Right cardiac atrium (tissue), 5 donors: ENCODE measurements around the gene TARS3. TPM values are rescaled to one million over a fixed set of nuclear protein-coding genes. Genes with fewer than 3 reads are reported as not detected.
A peak's percentile ranks its signal among the peaks of the same experiment; 100 is the strongest.
"Not testable (repeated sequence)": the region's sequence is repeated elsewhere in the genome, so short reads cannot be mapped to it uniquely, and the experiment has no call there.

Experiments used
- ATAC-seq, 2 donors: fragments of 200-7000 bp; cut with Tn5 transposase; one replicate each; pipeline versions ENCODE4 v1.8.0 to v1.9.1; 2020; ENCODE audit warnings: moderate library complexity in 2 of 2, mild to moderate bottlenecking in 1 of 2
- DNase-seq, 3 donors: peaks; one replicate each; pipeline ENCODE4 v3.0.0-alpha.2; 2020
- H3K27ac ChIP-seq: one replicate; pipeline ENCODE4 v1.5.1; 2013; ENCODE audit warnings: mild to moderate bottlenecking, low read length, control low read depth, moderate library complexity
- H3K27me3 ChIP-seq: one replicate; pipeline ENCODE4 v1.6.1; 2013; ENCODE audit not compliant: control insufficient read depth, insufficient read depth
- H3K4me1 ChIP-seq: one replicate; pipeline ENCODE4 v1.6.1; 2013; ENCODE audit warnings: low read length; ENCODE audit not compliant: control insufficient read depth, insufficient read depth
- H3K4me3 ChIP-seq: one replicate; pipeline ENCODE4 v1.5.1; 2013; ENCODE audit warnings: low read length, control low read depth
- H3K9me3 ChIP-seq: one replicate; pipeline ENCODE4 v1.6.1; 2013; ENCODE audit warnings: low read length; ENCODE audit not compliant: control insufficient read depth
- WGBS: extraction: QIAGEN DNeasy Blood & Tissue Kit; methylation state at CpG from one replicate; pipeline ENCODE4 v1.1.7; 2013; 5-methylcytosine and 5-hydroxymethylcytosine counted together
- intact Hi-C, 4 donors: fragments of 100-400 bp; cut with DNase I; formaldehyde crosslinking; loops; one replicate each; pipeline versions ENCODE4 v1.11.0 to v1.14.0; 2022 to 2023
- polyA plus RNA-seq: library from polyadenylated mRNA; stranded (reverse); fragments of 200-250 nt; gene quantifications from one replicate; pipeline ENCODE4 v1.2.3, GENCODE V29; 2013
- total RNA-seq, 4 donors: library from RNA; stranded (reverse); fragmentation: NEBNext Ultra II Directional; extraction: Animal tissue kit (Norgen Biotek cat#: 25700); gene quantifications; one replicate each; pipeline ENCODE4 v1.2.1, GENCODE V29; 2021
- donor health status: healthy with polysubstance abuse.
- donor health status: DM: no; HTN: yes; CAD: no.
- donor health status: DM: no; HTN: no; CAD: no.
- donor health status: DM: no; HTN: yes; CAD: no; lungs with severe emphysema.
- donor health status: DM: yes; HTN: yes; CAD: no.

The TARS3 gene
- total and polyA plus RNA-seq, 5 donors = 10.0 to 26.8 (median 23.7) TPM

- Histone ChIP-seq H3K4me1 (no peaks in the 10 kb centered on the region), H3K9me3 (no peaks in the 10 kb centered on the region), H3K4me3 (no peak overlapping the region), H3K27ac (no peak overlapping the region), H3K27me3 (no peaks in the 10 kb centered on the region)
- intact Hi-C loops = loop anchor here in 3 of 4 donors (5.0 kb wide), 2 partner anchors 340 to 345 kb away; partner anchors contain the start of gene SNRPA1 (in 2 of the 3)
- 40% methylated on average over 1 of the region's 1 CpG for WGBS
- ATAC-seq (peak; percentile 54 to 87), DNase-seq (no peak)
Measured at GRCh38 chr15:101641894-101642293, 82.4 kb downstream of the TARS3 start.

- ATAC-seq = peak; percentile 57 to 68
- Histone ChIP-seq H3K9me3 (no peaks in the 10 kb centered on the region), H3K27me3 (no peaks in the 10 kb centered on the region), H3K4me3 (no peak overlapping the region), H3K27ac (no peak overlapping the region), H3K4me1 (no peaks in the 10 kb centered on the region)
- intact Hi-C loops = loop anchor here in 3 of 4 donors (5.0 kb wide), 2 partner anchors 339 to 344 kb away; partner anchors contain the start of gene SNRPA1 (in 2 of the 3)
- 24% methylated on average over 8 of the region's 8 CpGs for WGBS
- peak; percentile 64 to 85 (median 74) for DNase-seq
Measured at GRCh38 chr15:101641129-101641764, 83.0 kb downstream of the TARS3 start.

- H3K27me3 ChIP-seq = no peaks in the 10 kb centered on the region
- no peak for ATAC-seq
- 88% methylated on average over 4 of the region's 4 CpGs for WGBS
- no peak overlapping the region for H3K4me3 ChIP-seq
- H3K9me3 ChIP-seq = no peaks in the 10 kb centered on the region
- no peak overlapping the region for H3K27ac ChIP-seq
- intact Hi-C loops = loop anchor here (5.0 kb wide), 2 partner anchors 337 to 342 kb away; partner anchors contain the start of gene SNRPA1 (in 2 of the 4)
- H3K4me1 ChIP-seq = no peaks in the 10 kb centered on the region
- DNase-seq = no peak
Measured at GRCh38 chr15:101639667-101640066, 84.6 kb downstream of the TARS3 start.

GRCh38 chr15:101637919-101638318 lies 86.4 kb downstream of the TARS3 start:
- DNase-seq (no peak), ATAC-seq (no peak)
- Histone ChIP-seq H3K27ac (no peak overlapping the region), H3K9me3 (no peaks in the 10 kb centered on the region), H3K27me3 (no peaks in the 10 kb centered on the region), H3K4me3 (no peak overlapping the region), H3K4me1 (no peaks in the 10 kb centered on the region)
- 88% methylated on average over 3 of the region's 3 CpGs for WGBS
- intact Hi-C loops = loop anchor here in 1 of 4 donors (5.0 kb wide), 1 partner anchor 336 kb away; no protein-coding TSS in a partner anchor

GRCh38 chr15:101637516-101637915 lies 86.8 kb downstream of the TARS3 start:
- no peaks in the 10 kb centered on the region for H3K4me1 ChIP-seq
- DNase-seq (no peak), ATAC-seq (no peak)
- no peaks in the 10 kb centered on the region for H3K9me3 ChIP-seq
- H3K27ac ChIP-seq = no peak overlapping the region
- 84% methylated on average over 6 of the region's 6 CpGs for WGBS
- H3K4me3 ChIP-seq = no peak overlapping the region
- intact Hi-C loops = loop anchor here in 1 of 4 donors (5.0 kb wide), 1 partner anchor 335 kb away; no protein-coding TSS in a partner anchor
- no peaks in the 10 kb centered on the region for H3K27me3 ChIP-seq

GRCh38 chr15:101637038-101637437 lies 87.2 kb downstream of the TARS3 start:
- ATAC-seq (no peak), DNase-seq (no peak)
- no peak overlapping the region for H3K4me3 ChIP-seq
- H3K4me1 ChIP-seq = no peaks in the 10 kb centered on the region
- 79% methylated on average over 3 of the region's 3 CpGs for WGBS
- no peaks in the 10 kb centered on the region for H3K9me3 ChIP-seq
- no peaks in the 10 kb centered on the region for H3K27me3 ChIP-seq
- intact Hi-C loops = loop anchor here in 1 of 4 donors (5.0 kb wide), 1 partner anchor 335 kb away; no protein-coding TSS in a partner anchor
- H3K27ac ChIP-seq = no peak overlapping the region

GRCh38 chr15:101635944-101636727 lies 88.1 kb downstream of the TARS3 start:
- ATAC-seq = no peak
- intact Hi-C loops = loop anchor here in 1 of 4 donors (5.0 kb wide), 1 partner anchor 334 kb away; no protein-coding TSS in a partner anchor
- Histone ChIP-seq H3K9me3 (no peaks in the 10 kb centered on the region), H3K4me1 (no peaks in the 10 kb centered on the region), H3K4me3 (no peak overlapping the region), H3K27me3 (no peaks in the 10 kb centered on the region), H3K27ac (no peak overlapping the region)
- 81% methylated on average over 7 of the region's 7 CpGs for WGBS
- DNase-seq = no peak

GRCh38 chr15:101633356-101633755 lies 90.9 kb downstream of the TARS3 start:
- no peak for ATAC-seq
- Histone ChIP-seq H3K27me3 (no peaks in the 10 kb centered on the region), H3K9me3 (no peaks in the 10 kb centered on the region), H3K27ac (no peak overlapping the region), H3K4me1 (no peaks in the 10 kb centered on the region), H3K4me3 (no peak overlapping the region)
- intact Hi-C loops = no loop called here
- no peak for DNase-seq
- 88% methylated on average over 3 of the region's 3 CpGs for WGBS

- ATAC-seq, H3K4me3 ChIP-seq, H3K27ac ChIP-seq, intact Hi-C loops, DNase-seq, H3K4me1 ChIP-seq, H3K9me3 ChIP-seq, H3K27me3 ChIP-seq: not testable (repeated sequence)
- 100% methylated on average over 1 of the region's 15 CpGs for WGBS
Measured at GRCh38 chr15:101626729-101627128, 97.5 kb downstream of the TARS3 start.

- ATAC-seq (peak in 1 of 2 donors; percentile 42), DNase-seq (no peak)
- no peaks in the 10 kb centered on the region for H3K27me3 ChIP-seq
- H3K4me3 ChIP-seq = no peak overlapping the region
- peaks cover 6% of the 10 kb centered on the region for H3K4me1 ChIP-seq
- intact Hi-C loops = no loop called here
- no peak overlapping the region for H3K27ac ChIP-seq
- peaks cover 2% of the 10 kb centered on the region for H3K9me3 ChIP-seq
- 82% methylated on average over 1 of the region's 1 CpG for WGBS
Measured at GRCh38 chr15:101625980-101626379, 98.3 kb downstream of the TARS3 start.

GRCh38 chr15:101625184-101625583 lies 99.1 kb downstream of the TARS3 start:
- intact Hi-C loops = no loop called here
- Histone ChIP-seq H3K27me3 (no peaks in the 10 kb centered on the region), H3K4me1 (peaks cover 6% of the 10 kb centered on the region), H3K4me3 (no peak overlapping the region), H3K9me3 (peaks cover 2% of the 10 kb centered on the region), H3K27ac (no peak overlapping the region)
- ATAC-seq = no peak
- 84% methylated on average over 1 of the region's 1 CpG for WGBS
- DNase-seq = no peak
